BJ (cell line): ENCODE results near the gene FOXP1. TPM values are rescaled to one million over a fixed set of nuclear protein-coding genes. Genes with fewer than 3 reads are reported as not detected.

Experiments
- CTCF ChIA-PET: fragments of 350-600 bp; formaldehyde crosslinking; extraction: SDS; loops from one replicate; lab custom pipeline; 2021; ENCODE audit warnings: antibody characterized with exemption, inconsistent platforms; lab: Yijun Ruan, JAX
- POLR2A ChIA-PET: fragments of 300-600 bp; sonication (Branson Sonifier 250); formaldehyde crosslinking; extraction: SDS; loops from one replicate; lab custom pipeline; 2021; ENCODE audit warnings: antibody characterized with exemption; lab: Charles Lee
- DNase-seq: peaks from one replicate; pipeline ENCODE4 v3.0.0-alpha.2; 2011; ENCODE audit warnings: low read depth
- H3K27me3 ChIP-seq: 2 replicates; pipeline ENCODE4 v1.6.0; 2011; ENCODE audit warnings: low read length; ENCODE audit not compliant: control insufficient read depth, insufficient read depth
- H3K36me3 ChIP-seq: 2 replicates; pipeline ENCODE4 v1.5.1; 2011; ENCODE audit warnings: low read length; ENCODE audit not compliant: control insufficient read depth, insufficient read depth
- H3K4me3 ChIP-seq: 2 replicates; pipeline ENCODE4 v1.5.1; 2011; ENCODE audit warnings: low read depth, mild to moderate bottlenecking, control low read depth, low read length
- polyA plus RNA-seq: library from polyadenylated mRNA; depleted of rRNA; stranded (reverse); fragments of >200 nt; gene quantifications from 2 replicates; pipeline ENCODE4 v1.2.3, GENCODE V29; 2011
- TF ChIP-seq, protein P1 (sequence below): IDR thresholded peaks from 2 replicates; pipeline ENCODE4 v1.5.1; 2011; ENCODE audit warnings: low read depth, mild to moderate bottlenecking, control low read depth, inconsistent platforms, low read length, moderate library complexity; ENCODE audit not compliant: insufficient read depth

The FOXP1 gene
- polyA plus RNA-seq, 1 experiment: 37.0 TPM

DNA sequence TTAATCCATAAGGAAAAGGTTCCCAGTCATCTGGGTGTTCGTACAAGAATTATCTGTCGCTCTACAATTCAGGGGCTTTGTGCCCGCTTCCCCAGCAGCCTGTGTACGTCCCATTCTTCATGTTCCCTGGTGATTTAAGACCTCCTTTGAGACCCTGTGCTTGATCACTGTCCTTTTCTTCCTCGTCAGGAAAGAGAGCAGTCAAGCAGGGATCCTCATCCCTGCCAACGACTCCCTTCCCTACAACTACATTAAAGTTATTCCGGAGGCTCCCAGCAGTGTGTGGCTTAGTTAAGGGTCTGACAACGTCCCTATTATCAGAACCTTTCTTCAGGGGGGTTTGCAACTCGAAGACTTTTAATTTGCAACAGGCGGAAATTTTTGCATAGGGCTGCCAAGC is 175.7 kb downstream of the FOXP1 start:
- Histone ChIP-seq H3K36me3 (no peaks in the 10 kb centered on the region), H3K27me3 (no peaks in the 10 kb centered on the region), H3K4me3 (no peak overlapping the region)
- TF ChIP-seq, protein P1, sequence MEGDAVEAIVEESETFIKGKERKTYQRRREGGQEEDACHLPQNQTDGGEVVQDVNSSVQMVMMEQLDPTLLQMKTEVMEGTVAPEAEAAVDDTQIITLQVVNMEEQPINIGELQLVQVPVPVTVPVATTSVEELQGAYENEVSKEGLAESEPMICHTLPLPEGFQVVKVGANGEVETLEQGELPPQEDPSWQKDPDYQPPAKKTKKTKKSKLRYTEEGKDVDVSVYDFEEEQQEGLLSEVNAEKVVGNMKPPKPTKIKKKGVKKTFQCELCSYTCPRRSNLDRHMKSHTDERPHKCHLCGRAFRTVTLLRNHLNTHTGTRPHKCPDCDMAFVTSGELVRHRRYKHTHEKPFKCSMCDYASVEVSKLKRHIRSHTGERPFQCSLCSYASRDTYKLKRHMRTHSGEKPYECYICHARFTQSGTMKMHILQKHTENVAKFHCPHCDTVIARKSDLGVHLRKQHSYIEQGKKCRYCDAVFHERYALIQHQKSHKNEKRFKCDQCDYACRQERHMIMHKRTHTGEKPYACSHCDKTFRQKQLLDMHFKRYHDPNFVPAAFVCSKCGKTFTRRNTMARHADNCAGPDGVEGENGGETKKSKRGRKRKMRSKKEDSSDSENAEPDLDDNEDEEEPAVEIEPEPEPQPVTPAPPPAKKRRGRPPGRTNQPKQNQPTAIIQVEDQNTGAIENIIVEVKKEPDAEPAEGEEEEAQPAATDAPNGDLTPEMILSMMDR: no peak
- DNase-seq: no peak
- ChIA-PET POLR2A (no interaction called here), CTCF (no interaction called here)

DNA sequence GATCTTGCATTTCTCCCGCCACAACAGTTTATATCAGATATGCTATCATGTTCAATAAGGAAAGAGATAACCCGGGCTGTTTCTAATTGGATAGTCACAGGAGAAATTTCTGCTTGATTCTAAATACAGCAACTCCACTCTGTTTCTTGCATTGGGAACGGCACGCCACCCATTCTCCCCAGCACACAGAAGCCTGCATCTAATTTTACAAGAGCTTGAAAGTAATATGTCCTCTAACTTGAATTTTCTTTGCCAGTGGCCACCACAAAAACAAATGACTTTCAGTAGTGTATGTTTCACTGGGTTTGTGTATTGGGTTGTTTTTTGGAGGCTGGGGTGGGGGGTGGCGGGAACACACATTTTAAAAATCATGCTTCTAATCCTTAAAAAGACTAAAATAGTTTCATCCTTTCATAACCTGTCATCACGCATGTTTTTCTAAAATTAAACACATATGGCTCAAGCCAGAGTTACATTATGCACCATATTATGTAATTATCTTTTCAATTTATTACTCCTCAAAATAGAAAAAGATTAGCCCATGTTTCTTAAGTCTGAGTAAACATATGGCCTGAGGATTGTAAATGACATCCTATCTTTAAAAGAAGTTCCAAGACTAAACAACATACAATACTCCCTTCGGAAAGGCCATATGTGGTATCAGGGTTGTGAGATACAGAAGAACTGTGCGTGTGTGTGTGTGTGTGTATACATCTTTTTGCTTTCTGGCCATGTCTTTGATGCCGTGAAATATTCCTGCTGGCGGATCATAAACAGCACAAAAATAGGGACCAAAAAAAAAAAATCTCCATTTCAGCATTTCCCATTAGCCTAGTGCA is 176.3 kb downstream of the FOXP1 start:
- no peak for DNase-seq
- no peaks in the 10 kb centered on the region for H3K27me3 ChIP-seq
- no peak overlapping the region for H3K4me3 ChIP-seq
- ChIA-PET POLR2A (no interaction called here), CTCF (interaction anchor here (1.1 kb wide), 1 partner anchor 10 kb away, joined by 5 read pairs; no protein-coding TSS in a partner anchor)
- TF ChIP-seq, protein P1: no peak
- H3K36me3 ChIP-seq: no peaks in the 10 kb centered on the region

DNA sequence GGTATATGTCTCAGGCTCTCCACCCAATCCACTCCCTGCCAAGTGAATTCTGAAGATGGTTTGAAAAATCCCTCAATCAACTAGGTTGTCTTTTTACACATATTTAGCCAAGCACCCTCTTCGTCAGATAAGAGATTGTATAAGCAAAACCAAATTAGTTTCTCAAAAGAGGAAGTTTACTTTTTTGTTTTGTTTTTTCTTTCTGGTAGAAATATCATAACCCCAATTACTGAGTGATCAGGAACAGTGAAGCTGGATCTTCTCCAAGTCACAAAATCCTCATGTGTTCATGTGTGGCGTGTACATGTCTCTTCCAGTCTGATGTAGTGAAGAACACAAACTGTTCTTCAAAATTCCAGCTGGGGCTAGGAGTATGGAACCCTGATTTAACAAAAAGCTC is 180.6 kb downstream of the FOXP1 start:
- Histone ChIP-seq H3K4me3 (no peak overlapping the region), H3K27me3 (no peaks in the 10 kb centered on the region), H3K36me3 (no peaks in the 10 kb centered on the region)
- ChIA-PET POLR2A (no interaction called here), CTCF (no interaction called here)
- TF ChIP-seq, protein P1: no peak
- no peak for DNase-seq

DNA sequence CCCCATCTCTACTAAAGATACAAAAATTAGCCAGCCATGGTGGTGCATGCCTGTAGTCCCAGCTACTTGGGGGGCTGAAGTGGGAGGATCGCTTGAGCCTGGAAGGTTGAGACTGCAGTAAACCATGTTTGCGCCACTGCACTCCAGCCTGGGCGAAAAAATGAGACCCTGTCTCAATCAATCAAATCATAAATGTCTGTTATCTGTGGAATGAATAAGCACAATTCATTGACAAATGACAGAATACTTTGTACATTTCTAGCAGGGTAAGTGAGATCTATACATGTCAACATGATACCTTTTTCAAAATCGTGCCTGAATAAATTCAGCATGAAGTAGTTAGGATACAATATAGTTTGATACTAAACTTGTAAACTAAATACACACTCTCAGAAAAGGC is 181.2 kb downstream of the FOXP1 start:
- no peaks in the 10 kb centered on the region for H3K27me3 ChIP-seq
- no peak for DNase-seq
- no peaks in the 10 kb centered on the region for H3K36me3 ChIP-seq
- TF ChIP-seq, protein P1: no peak
- POLR2A ChIA-PET: no interaction called here
- CTCF ChIA-PET: no interaction called here
- H3K4me3 ChIP-seq: no peak overlapping the region

DNA sequence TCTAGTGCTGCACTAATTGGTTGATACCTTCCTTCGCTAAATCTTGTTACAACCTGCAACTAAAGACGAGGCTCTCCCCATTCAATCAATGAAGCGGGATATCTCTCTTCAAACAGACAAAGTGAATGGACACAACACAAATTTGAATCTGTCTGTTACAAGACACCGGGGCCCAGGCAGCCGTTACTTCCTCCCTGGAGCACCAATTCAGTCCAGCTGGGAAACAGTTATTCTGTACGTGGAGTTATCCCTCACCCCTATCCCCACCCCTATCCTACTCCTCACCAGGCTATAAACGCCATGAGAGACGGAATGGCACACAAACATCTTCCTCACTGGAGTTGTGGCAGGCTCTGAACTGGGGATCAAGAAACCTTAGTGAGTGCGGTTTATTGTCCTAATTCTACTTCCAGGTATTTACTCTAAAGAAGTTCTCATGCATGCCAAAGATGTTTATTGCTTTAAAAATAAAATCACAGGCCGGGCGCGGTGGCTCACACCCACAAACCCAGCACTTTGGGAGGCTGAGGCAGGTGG is 181.8 kb downstream of the FOXP1 start:
- POLR2A ChIA-PET: no interaction called here
- CTCF ChIA-PET: no interaction called here
- Histone ChIP-seq H3K36me3 (no peaks in the 10 kb centered on the region), H3K27me3 (no peaks in the 10 kb centered on the region), H3K4me3 (no peak overlapping the region)
- TF ChIP-seq, protein P1: no peak
- DNase-seq: no peak
